ENCODE data around the gene HAL.

The HAL gene

GRCh38 chr12:95996034-95996658 is at the start of gene HAL:
TSS of gene HAL (minus strand) at chr12:95996344. CDS start at chr12:95995910, 434 bp downstream.
- DNase-seq (ENCODE audit: low spot score), result no peak

GRCh38 chr12:96045566-96045965 is 49.4 kb upstream of the HAL start:
- DNase-seq (ENCODE audit: low spot score), result no peak

- DNase-seq (ENCODE audit: low spot score), result no peak
Measured at GRCh38 chr12:96044943-96045290, 48.8 kb upstream of the HAL start.

- DNase-seq (ENCODE audit: low spot score), result no peak
Measured at GRCh38 chr12:96044017-96044942, 48.1 kb upstream of the HAL start.

- no peak for DNase-seq (ENCODE audit: low spot score)
Measured at GRCh38 chr12:96041181-96041580, 45.0 kb upstream of the HAL start.

GRCh38 chr12:96040305-96041133 is 44.4 kb upstream of the HAL start:
- DNase-seq (ENCODE audit: low spot score), result no peak

- no peak for DNase-seq (ENCODE audit: low spot score)
Measured at GRCh38 chr12:96039516-96039915, 43.4 kb upstream of the HAL start.

GRCh38 chr12:96036765-96037455 is 40.8 kb upstream of the HAL start:
- DNase-seq (ENCODE audit: low spot score), result no peak

- DNase-seq (ENCODE audit: low spot score), result peak; percentile 94
Measured at GRCh38 chr12:96035283-96036236, 39.4 kb upstream of the HAL start, which contains the start of gene LTA4H. TSS of gene LTA4H (minus strand) at chr12:96035587. CDS start at chr12:96035519, 68 bp downstream.

GRCh38 chr12:96034621-96035282 is 38.6 kb upstream of the HAL start:
- peak; percentile 22 for DNase-seq (ENCODE audit: low spot score)

- no peak for DNase-seq (ENCODE audit: low spot score)
Measured at GRCh38 chr12:96033549-96034389, 37.6 kb upstream of the HAL start.

GRCh38 chr12:96029826-96030225 is 33.7 kb upstream of the HAL start:
- DNase-seq (ENCODE audit: low spot score), result no peak

- no peak for DNase-seq (ENCODE audit: low spot score)
Measured at GRCh38 chr12:96028538-96028937, 32.4 kb upstream of the HAL start.

- no peak for DNase-seq (ENCODE audit: low spot score)
Measured at GRCh38 chr12:96026331-96026730, 30.2 kb upstream of the HAL start.

GRCh38 chr12:96025518-96025917 is 29.4 kb upstream of the HAL start:
- DNase-seq (ENCODE audit: low spot score), result no peak

GRCh38 chr12:96020314-96021003 is 24.3 kb upstream of the HAL start:
- DNase-seq (ENCODE audit: low spot score), result no peak

GRCh38 chr12:96015672-96016071 is 19.5 kb upstream of the HAL start:
- DNase-seq (ENCODE audit: low spot score), result peak; percentile 23

- DNase-seq (ENCODE audit: low spot score), result no peak
Measured at GRCh38 chr12:96014943-96015599, 18.9 kb upstream of the HAL start.

All from iPS-NIHi11 (cell line).